Hepatocyte (in vitro differentiated cells): Measurements from ENCODE around the gene MYO18B. TPM values are rescaled to one million over a fixed set of nuclear protein-coding genes. Genes with fewer than 3 reads are reported as not detected.

Source experiments
- DNase-seq: peaks from one replicate; pipeline ENCODE4 v3.0.0-alpha.2; 2016; ENCODE audit warnings: low spot score
- H2AFZ ChIP-seq: fragments of 200-600 bp; sonication (generic); 2 replicates; pipeline ENCODE4 v1.6.0; 2016; ENCODE audit warnings: antibody characterized with exemption, mild to moderate bottlenecking
- H3K27ac ChIP-seq: fragments of 200-600 bp; sonication (generic); 2 replicates; pipeline ENCODE4 v1.5.1; 2016; ENCODE audit warnings: mild to moderate bottlenecking
- H3K27me3 ChIP-seq: fragments of 200-600 bp; sonication (generic); 2 replicates; pipeline ENCODE4 v1.6.1; 2016
- H3K36me3 ChIP-seq: fragments of 200-600 bp; sonication (generic); replicated peaks from 2 replicates; pipeline ENCODE4 v1.5.1; 2016; ENCODE audit warnings: low read depth; ENCODE audit not compliant: insufficient read depth
- H3K4me1 ChIP-seq: fragments of 200-600 bp; sonication (generic); 2 replicates; pipeline ENCODE4 v1.5.1; 2016; ENCODE audit warnings: mild to moderate bottlenecking, moderate library complexity; ENCODE audit not compliant: insufficient read depth
- H3K4me2 ChIP-seq: fragments of 200-600 bp; sonication (generic); 2 replicates; pipeline ENCODE4 v1.6.0; 2016
- H3K4me3 ChIP-seq: fragments of 200-600 bp; sonication (generic); 2 replicates; pipeline ENCODE4 v1.5.1; 2016; ENCODE audit warnings: mild to moderate bottlenecking
- H3K79me2 ChIP-seq: fragments of 200-600 bp; sonication (generic); 2 replicates; pipeline ENCODE4 v1.6.0; 2017; ENCODE audit warnings: mild to moderate bottlenecking
- H3K9me2 ChIP-seq: fragments of 200-600 bp; sonication (generic); replicated peaks from 2 replicates; pipeline ENCODE4 v1.6.0; 2017; ENCODE audit warnings: mild to moderate bottlenecking; ENCODE audit not compliant: insufficient read depth
- H3K9me3 ChIP-seq: fragments of 200-600 bp; sonication (generic); 2 replicates; pipeline ENCODE4 v1.5.1; 2016; ENCODE audit warnings: low read depth, mild to moderate bottlenecking
- H4K20me1 ChIP-seq: fragments of 200-600 bp; sonication (generic); 2 replicates; pipeline ENCODE4 v1.6.0; 2016; ENCODE audit warnings: mild to moderate bottlenecking; ENCODE audit not compliant: insufficient read depth, poor library complexity, severe bottlenecking
- CTCF ChIP-seq: fragments of 200-600 bp; sonication (generic); IDR thresholded peaks from 2 replicates; pipeline ENCODE4 v1.5.1; 2016; ENCODE audit warnings: antibody characterized with exemption, mild to moderate bottlenecking; ENCODE audit not compliant: poor library complexity
- EZH2 ChIP-seq: fragments of 200-600 bp; sonication (generic); IDR thresholded peaks from 2 replicates; pipeline ENCODE4 v1.6.1; 2016; ENCODE audit warnings: antibody characterized with exemption, mild to moderate bottlenecking, borderline replicate concordance
- EZH2phosphoT487 ChIP-seq: fragments of 200-600 bp; sonication (generic); IDR thresholded peaks from one replicate; pipeline ENCODE4 v1.6.1; 2018; ENCODE audit warnings: antibody characterized with exemption, mild to moderate bottlenecking, low read depth, moderate library complexity; ENCODE audit not compliant: unreplicated experiment, severe bottlenecking
- WGBS: methylation state at CpG from one replicate; pipeline ENCODE4 v1.1.6; 2016; ENCODE audit warnings: low lambda C conversion rate; ENCODE audit errors: missing lambda C conversion rate; 5-methylcytosine and 5-hydroxymethylcytosine counted together
- polyA plus RNA-seq: library from polyadenylated mRNA; unstranded; fragments of >200 nt; fragmentation: Nextera tagmentation; extraction: Ambion mirVana; gene quantifications from 2 replicates; pipeline ENCODE4 v1.2.1, GENCODE V29; 2016
- total RNA-seq: library from RNA; depleted of rRNA; stranded (reverse); fragments of >200 nt; gene quantifications from 2 replicates; pipeline ENCODE4 v1.2.3, GENCODE V29; 2014

Gene MYO18B
- total and polyA plus RNA-seq, 2 experiments from 2014 or later: 0.23 TPM; not detected in 1

GRCh38 chr22:25783856-25784255, 41.9 kb downstream of the MYO18B start:
- DNase-seq: no peak
- WGBS: 85% methylated on average over 3 of the region's 3 CpGs
- Histone ChIP-seq H3K9me2 (no peaks in the 10 kb centered on the region), H3K4me1 (no peaks in the 10 kb centered on the region), H4K20me1 (no peaks in the 10 kb centered on the region), H3K36me3 (no peaks in the 10 kb centered on the region), H3K9me3 (no peaks in the 10 kb centered on the region), H3K27ac (no peak overlapping the region), H3K79me2 (no peaks in the 10 kb centered on the region), H3K4me3 (no peak overlapping the region), H3K27me3 (no peaks in the 10 kb centered on the region), H3K4me2 (no peak overlapping the region), H2AFZ (no peak overlapping the region)
- TF ChIP-seq EZH2: no peak
- no peak for TF ChIP-seq EZH2phosphoT487
- TF ChIP-seq CTCF: no peak

GRCh38 chr22:25786165-25786564, 44.2 kb downstream of the MYO18B start:
- Histone ChIP-seq H3K27ac (no peak overlapping the region), H3K9me3 (no peaks in the 10 kb centered on the region), H2AFZ (no peak overlapping the region), H3K79me2 (no peaks in the 10 kb centered on the region), H3K4me3 (no peak overlapping the region), H4K20me1 (no peaks in the 10 kb centered on the region), H3K27me3 (no peaks in the 10 kb centered on the region), H3K4me2 (no peak overlapping the region), H3K9me2 (no peaks in the 10 kb centered on the region), H3K36me3 (no peaks in the 10 kb centered on the region), H3K4me1 (no peaks in the 10 kb centered on the region)
- no peak for DNase-seq
- WGBS: 92% methylated on average over 1 of the region's 1 CpG
- TF ChIP-seq EZH2 (no peak), CTCF (no peak), EZH2phosphoT487 (no peak)

- H3K79me2 ChIP-seq: no peaks in the 10 kb centered on the region
- H3K27me3 ChIP-seq: no peaks in the 10 kb centered on the region
- no peaks in the 10 kb centered on the region for H4K20me1 ChIP-seq
- H3K4me2 ChIP-seq: no peak overlapping the region
- no peaks in the 10 kb centered on the region for H3K4me1 ChIP-seq
- no peak overlapping the region for H3K4me3 ChIP-seq
- WGBS: 77% methylated on average over 5 of the region's 5 CpGs
- no peak overlapping the region for H3K27ac ChIP-seq
- TF ChIP-seq CTCF (no peak), EZH2 (no peak), EZH2phosphoT487 (no peak)
- H3K9me2 ChIP-seq: no peaks in the 10 kb centered on the region
- DNase-seq: no peak
- no peaks in the 10 kb centered on the region for H3K9me3 ChIP-seq
- H3K36me3 ChIP-seq: no peaks in the 10 kb centered on the region
- no peak overlapping the region for H2AFZ ChIP-seq
Observed at GRCh38 chr22:25791556-25791955, 49.6 kb downstream of the MYO18B start.

GRCh38 chr22:25795478-25795877, 53.5 kb downstream of the MYO18B start:
- Histone ChIP-seq H3K4me1 (no peaks in the 10 kb centered on the region), H3K4me2 (no peak overlapping the region), H3K36me3 (no peaks in the 10 kb centered on the region), H3K4me3 (no peak overlapping the region), H2AFZ (no peak overlapping the region), H3K9me3 (no peaks in the 10 kb centered on the region), H3K27ac (no peak overlapping the region), H3K27me3 (no peaks in the 10 kb centered on the region), H4K20me1 (no peaks in the 10 kb centered on the region), H3K9me2 (no peaks in the 10 kb centered on the region), H3K79me2 (no peaks in the 10 kb centered on the region)
- DNase-seq: no peak
- TF ChIP-seq EZH2 (no peak), EZH2phosphoT487 (no peak), CTCF (no peak)
- 74% methylated on average over 5 of the region's 5 CpGs for WGBS
